Measurements from ENCODE around the gene CASKIN1.
A peak's percentile ranks its signal among the peaks of the same experiment; 100 is the strongest.
"Not testable (repeated sequence)": the region's sequence is repeated elsewhere in the genome, so short reads cannot be mapped to it uniquely, and the experiment has no call there.

Gene CASKIN1

DNA sequence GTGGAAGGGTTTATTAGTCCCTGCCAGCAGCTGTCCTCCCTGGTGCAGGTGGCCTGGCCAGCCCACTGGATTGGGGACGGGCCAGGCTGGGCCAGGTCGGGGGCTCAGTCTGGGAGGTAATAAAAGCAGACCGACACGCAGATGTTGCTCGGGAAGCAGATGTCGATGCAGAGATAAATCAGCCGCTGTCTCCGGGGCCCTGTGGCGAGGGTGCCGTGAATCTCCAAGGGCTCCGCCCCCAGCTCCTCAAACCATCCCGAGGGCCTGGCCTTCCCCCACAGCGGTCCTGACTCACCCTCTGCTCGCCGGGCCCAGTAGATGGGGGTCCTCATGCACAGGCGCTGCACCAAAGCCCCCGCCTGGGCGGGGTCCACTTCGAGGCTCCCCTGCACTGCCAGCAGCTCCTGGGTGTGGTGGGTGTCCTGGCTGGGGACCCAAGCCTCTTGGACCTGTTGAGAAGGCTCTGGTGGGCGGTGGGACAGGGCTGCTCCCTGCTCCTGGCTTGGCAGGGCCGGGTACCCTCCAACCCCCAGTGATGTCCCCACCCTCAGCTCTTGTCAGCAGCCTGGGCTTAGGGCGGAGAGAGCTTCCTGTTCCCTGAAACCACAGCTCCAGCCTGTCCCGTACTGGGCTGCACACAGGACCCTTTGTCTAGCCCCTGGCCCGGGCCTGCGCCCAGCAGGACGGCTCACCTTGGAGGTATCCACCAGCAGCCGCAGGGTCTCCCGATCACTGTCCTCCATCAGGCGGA, 13.0 kb upstream of the CASKIN1 start:
- no peak for DNase-seq (ENCODE audit: low read depth)

DNA sequence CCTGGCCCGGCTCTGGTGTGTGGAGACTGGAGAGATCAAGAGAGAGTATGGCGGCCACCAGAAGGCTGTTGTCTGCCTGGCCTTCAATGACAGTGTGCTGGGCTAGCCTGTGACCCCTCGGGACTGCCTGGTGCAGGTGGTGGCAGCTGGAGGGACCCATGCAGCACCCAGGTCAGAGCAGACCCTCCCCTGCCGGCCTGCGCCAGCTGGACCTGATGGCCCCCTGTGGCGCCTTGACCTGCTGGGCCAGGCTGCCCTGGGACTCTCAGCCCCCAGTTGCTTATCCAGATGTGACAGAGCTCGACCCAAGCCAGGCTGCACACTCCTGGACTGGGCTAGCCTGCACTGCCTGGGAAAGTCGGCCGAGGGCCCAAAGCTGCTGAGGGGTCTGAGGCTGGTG, 12.4 kb upstream of the CASKIN1 start:
- DNase-seq (ENCODE audit: low read depth): no peak

DNA sequence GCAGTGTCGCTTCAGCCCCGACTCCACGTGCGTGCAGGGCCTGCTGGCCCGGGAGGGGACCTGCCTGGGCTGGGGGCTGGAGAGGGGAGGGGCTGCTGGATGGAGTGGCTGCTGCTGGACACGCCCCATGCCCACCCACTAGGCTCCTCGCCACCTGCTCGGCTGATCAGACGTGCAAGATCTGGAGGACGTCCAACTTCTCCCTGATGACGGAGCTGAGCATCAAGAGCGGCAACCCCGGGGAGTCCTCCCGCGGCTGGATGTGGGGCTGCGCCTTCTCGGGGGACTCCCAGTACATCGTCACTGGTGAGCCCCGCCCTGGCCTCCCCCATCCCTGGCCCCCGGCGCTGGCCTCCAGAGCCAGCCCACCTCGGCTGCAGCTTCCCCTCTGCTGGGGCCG, 11.9 kb upstream of the CASKIN1 start:
- DNase-seq (ENCODE audit: low read depth): no peak

DNA sequence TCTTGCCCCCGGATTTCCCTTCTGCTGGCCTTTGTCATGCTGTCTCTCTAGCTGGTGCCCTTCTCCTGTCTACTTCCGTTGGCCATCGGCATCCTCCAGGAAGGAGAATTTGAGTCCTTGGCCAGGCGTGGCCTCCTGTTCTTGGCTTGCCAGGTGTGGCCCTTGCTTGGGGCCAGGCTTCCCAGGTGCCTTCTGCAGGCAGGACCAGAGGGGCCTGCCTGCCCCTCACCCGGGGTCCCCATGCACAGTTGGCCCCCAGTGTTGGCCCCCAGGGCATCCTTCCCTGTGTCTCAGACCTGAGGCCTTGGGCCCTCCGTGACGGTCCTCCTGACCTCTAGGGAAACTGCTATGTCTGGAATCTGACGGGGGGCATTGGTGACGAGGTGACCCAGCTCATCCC, 11.5 kb upstream of the CASKIN1 start:
- no peak for DNase-seq (ENCODE audit: low read depth)

DNA sequence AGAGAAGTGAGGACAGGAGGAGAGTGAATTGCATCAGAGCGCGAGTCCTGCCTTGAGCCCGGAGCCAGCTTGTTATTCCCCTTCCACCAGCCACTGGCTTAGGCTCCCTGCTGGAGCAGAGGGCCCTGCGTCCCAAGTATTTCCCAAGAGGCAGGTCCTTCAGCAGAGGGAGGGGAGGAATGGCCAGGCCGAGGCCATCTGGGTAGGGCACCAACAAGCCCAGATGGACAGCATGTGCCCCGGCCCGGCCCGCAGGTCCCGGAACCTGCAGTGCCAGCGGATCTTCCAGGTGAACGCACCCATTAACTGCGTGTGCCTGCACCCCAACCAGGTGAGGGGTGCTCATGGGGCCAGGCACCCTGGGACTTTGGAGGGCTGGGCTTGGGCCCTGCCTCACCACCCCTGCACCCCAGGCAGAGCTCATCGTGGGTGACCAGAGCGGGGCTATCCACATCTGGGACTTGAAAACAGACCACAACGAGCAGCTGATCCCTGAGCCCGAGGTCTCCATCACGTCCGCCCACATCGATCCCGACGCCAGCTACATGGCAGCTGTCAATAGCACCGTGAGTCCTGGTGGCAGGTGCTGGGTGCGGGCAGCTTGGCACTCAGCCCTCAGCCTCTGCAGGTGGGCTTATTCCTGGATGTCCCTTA, 10.5 kb upstream of the CASKIN1 start:
- no peak for DNase-seq (ENCODE audit: low read depth)

DNA sequence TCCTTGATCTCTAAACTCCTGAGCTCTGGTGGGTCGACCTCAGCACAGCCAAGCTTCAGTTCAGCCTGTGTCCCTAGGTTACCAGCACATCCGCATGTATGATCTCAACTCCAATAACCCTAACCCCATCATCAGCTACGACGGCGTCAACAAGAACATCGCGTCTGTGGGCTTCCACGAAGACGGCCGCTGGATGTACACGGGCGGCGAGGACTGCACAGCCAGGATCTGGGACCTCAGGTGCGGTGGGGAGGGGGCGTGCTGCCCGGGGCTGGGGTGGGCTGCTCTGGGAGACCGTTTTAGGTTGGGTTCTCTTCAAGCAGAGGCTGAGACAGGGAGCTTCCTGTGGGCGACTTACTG, 10.0 kb upstream of the CASKIN1 start:
- no peak for DNase-seq (ENCODE audit: low read depth)

DNA sequence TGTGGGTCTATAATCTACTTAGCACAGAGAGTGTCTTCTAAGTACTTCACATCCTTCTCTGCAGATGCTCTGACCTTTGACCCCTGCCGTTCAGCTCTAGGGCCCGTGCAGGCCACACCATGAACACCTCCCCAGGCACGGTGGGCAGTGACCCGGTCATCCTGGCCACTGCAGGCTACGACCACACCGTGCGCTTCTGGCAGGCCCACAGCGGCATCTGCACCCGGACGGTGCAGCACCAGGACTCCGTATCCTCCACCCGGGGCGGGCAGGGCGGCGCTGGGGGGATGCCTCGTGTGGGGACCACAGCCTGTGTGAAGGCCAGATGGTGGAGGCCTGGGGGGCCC, 9.5 kb upstream of the CASKIN1 start:
- DNase-seq (ENCODE audit: low read depth): no peak

DNA sequence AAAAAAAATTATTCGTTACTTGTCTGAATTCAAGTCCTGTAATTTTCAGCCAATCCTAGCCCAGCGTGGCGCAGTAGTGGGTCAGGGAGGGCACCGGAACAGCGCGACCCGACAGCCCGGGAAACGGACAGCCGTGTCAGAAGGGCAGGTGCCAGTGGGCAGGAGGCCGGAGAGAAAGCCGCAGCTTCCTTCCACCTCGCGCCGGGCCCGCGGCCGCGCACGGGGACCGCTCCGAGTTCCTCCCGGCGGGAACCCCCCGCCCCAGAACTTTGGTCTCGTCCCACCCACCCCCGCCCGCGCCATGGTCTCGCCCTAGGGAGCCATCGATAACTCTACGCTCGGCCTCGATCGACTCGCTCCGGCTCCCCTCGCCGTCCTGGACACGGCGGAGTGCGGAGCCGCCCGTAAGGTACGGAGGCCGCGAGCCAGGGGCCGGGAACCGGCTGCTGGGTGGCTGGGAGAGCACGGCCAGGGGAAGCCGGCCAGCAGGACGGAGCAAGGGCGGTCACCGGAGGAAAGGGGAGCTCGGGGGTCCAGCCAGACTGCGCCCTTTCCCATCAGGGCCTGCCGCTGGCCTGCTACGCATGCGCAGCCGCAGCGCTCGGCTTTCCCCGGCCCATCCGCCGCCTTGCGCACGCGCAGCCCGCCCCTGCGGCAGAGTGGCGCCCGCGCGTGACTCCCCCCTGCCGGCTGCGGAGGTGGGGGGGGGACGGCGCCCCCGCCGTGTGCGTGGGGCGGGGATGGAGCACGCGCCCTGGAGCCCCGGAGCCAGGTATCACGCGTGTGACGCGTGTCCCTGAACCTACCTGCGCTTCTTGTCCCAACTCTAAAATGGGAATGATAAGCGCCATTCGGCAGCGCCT, 8.9 kb upstream of the CASKIN1 start, which contains the start of gene MLST8:
Gene MLST8, plus strand, starts transcription at position 351 of the 863 bp plus-strand sequence. CDS start 632 bp downstream, outside the sequence.
- DNase-seq (ENCODE audit: low read depth): peak; percentile 69

DNA sequence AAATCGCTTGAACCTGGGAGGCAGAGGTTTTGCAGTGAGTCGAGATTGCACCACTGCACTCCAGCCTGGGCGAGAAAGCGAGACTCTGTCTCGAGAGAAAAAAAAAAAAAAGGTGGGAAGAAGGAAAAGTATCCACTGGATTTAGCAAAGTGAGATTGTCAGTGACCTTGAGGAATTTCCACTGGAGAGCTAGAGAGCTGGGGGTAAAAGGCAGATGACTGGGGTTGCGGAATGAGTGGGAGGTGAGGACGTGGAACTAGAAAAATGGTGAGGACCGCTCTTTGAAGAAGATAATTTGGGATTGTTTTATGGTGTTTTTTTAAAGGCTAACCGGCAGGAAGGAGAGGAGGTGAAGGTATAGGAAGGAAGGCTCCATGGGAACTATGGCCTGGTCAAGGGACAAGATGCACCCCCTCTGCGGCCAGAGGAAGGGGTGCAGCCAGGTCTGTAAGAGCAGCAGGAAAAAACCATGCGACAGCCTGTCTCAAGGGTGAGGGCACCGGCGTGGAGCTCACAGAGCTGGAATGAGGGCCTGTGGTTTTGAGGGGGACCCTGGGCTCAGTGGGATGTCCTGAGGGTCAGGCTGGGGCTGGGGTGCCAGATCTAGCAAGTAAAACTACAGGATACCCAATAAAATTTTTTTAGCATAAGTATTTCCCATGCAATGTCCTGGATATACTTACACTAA, 8.2 kb upstream of the CASKIN1 start:
- no peak for DNase-seq (ENCODE audit: low read depth)

DNA sequence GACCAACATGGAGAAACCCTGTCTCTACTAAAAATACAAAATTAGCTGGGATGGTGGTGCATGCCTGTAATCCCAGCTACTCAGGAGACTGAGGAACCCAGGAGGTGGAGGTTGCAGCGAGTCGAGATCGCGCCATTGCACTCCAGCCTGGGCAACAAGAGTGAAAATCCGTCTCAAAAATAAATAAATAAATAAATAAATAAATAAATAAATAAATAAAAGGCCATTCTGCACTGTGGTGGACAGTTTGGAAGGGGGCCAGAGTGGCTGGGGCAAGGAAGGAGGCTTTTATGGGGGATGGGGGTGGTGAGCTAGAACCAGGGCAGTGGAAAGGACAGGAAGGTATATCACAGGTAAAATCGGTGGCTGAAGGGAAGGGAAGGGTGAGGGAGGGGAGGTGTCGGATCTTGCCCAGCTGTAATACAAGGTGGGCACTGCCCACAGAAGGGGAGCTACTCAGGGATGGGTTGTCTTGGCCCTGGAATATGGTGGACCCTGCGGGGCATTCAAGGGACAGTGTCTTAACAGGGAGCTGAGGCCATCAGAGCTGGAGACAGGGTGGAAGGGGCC, 6.8 kb upstream of the CASKIN1 start:
- DNase-seq (ENCODE audit: low read depth): not testable (repeated sequence)

DNA sequence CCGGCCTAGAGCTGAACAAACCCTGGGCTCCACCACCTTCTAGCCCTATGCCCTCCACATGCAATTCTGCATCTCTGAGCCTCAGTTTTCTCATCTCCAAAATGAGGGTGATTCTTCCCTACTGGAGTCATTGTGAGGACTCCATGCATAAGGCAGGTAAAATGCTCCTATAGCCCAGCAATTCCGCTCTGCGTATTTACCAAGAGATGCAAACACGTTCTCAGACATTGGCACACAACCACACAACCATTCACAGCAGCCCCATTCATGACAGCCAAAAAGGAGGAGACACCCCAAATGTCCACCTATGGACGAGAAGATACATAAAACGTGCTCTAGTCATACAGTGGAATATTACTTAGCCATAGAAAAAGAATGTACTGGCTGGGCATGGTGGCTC, 3.9 kb upstream of the CASKIN1 start:
- DNase-seq (ENCODE audit: low read depth): no peak

DNA sequence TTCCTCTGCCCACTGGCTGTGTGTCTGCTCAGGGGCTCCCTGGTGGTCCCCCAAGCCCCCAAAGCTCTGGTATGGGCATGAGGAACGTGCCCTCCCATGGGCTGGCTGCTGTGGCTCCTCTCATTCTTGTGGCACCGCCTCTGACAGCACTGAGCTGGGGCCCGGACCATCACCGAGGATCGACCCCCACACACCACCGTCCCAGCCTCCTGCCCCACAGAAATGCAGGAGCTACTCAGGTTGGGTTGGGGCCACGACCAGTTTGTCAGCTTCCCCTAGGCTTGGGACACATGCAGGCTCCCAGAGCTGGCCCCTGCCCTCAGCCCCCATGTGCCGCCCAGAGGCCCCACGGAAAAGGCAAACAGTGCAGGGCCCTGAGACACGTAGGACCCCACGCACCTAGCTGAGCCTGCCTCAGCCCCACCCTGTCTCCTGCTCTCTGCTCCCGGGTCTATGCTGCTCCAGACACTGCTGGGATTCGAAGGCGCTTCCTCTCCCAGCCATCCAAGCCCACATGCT, 3.3 kb upstream of the CASKIN1 start:
- no peak for DNase-seq (ENCODE audit: low read depth)

DNA sequence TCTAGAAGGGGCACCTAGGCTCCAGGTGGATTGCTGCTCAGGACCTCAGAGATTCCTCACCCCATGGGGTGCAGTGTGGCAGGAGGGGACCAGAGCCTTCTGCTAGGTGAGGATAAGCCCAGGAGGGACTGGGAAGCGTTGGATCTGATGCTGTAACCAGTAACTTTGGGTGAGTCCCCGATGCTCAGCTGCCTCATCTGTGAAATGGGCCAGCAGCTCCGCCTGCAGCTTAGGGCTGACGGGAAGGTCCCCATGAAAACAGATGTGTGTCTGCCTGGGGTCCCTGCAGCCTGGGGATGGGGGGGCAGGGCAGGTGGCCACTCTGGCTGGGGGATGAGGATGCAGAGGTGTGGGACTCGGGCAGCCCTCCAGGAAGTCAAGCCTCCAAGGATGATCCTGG, 2.7 kb upstream of the CASKIN1 start:
- DNase-seq (ENCODE audit: low read depth): no peak

DNA sequence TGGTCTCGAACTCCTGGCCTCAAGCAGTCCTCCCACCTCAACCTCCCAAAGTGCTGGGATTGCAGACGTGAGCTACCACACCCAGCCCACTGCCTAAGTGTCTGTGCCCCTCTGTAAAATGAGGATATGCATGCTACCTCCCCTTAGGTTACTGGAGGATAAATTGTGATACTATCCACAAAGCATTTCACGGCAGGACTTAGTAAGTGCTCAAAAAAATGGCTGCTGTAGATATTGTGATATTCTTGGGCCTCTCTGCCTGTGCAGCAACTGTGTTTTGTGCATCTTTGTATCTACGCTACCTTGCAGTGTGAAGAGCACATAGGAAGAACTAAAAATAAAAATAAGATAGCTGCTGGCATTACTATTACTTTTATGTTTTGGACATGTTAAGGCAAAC, 1.9 kb upstream of the CASKIN1 start:
- no peak for DNase-seq (ENCODE audit: low read depth)

DNA sequence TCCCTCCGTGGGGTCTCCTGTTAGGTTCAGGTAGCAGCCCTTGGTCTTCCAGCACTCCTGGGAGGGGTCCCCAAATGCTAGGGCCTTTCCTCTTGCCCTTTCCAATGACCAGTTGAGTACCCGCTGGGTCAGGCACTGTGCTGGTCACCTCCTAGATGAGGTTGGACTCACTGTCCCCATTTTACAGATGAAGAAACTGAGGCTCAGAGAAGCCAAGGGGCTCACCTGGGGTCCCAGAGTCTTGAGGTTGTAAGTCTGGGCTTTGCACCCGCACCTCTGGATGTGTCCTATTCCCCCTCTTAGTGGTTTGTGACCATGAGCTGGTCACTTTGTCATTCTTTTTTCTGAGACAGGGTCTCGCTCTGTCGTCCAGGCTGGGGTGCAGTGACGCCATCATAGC, 1.4 kb upstream of the CASKIN1 start:
- no peak for DNase-seq (ENCODE audit: low read depth)

DNA sequence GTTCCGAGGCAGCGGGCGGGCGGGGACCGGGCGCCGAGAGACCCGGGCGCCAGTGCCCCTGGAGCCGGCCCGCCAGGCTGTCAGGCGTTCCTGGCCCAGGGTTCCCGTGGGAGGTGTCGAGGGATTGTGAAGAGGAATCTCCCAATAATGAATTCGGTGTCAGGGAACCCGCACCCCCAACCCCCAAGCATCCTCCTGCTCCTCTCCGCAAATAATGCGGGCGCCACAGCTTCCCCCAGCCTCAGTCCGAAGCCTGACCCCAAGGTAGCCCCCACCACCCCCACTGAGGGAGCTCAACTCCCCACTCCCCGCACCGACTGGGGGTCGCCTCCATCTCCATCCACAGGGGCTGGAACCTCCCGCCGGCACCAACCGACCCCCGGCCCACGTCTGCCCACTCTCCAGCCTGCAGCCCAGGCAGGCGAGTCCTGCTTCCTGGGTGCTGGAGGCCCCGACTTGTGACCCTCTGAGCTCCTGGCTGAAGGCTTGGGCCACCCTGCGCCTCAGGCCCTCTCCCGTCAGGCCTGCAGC, 641 bp upstream of the CASKIN1 start:
- DNase-seq (ENCODE audit: low read depth): no peak

DNA sequence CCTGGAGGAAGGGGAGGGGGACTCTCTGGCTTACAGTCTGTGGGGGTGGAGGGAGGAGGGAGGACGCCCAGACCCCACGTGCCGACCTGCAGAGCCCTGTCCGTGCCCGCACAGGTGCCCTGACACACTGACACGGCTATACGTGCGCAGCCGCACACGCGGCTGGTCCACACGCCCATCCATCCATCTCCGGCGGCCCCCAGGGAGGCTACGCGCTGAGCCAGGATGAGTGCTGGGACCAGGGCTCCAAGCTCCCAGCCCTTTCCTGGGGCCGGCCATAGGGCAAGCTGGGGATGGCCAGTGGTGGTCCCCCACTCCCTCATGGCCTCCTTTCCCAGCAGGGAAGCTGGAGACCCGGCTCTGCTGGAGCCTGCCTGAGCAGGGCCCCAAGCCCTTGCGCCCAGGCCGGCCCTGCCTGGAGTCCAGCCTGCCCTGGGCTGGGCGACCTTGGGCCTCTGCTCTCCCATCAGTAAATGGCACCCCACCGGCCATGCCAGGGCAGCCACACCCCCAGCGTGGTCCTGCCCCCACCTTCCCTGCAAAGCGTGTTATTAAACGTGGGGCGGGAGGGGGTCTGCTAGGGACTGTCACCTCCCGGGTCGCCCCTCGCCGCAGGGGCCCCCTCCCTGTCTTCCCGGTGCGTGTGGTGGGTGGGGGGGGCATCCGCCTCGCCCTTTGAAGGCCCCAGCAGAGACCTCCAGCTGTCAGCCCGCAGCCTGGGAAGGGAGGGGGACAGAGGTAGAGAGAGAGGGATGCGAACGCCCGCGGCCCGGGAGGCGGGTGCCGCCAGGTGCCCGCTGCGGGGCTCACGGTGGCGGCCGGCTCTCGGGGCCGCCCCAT, 863 bp downstream of the CASKIN1 start:
- no peak for DNase-seq (ENCODE audit: low read depth)

DNA sequence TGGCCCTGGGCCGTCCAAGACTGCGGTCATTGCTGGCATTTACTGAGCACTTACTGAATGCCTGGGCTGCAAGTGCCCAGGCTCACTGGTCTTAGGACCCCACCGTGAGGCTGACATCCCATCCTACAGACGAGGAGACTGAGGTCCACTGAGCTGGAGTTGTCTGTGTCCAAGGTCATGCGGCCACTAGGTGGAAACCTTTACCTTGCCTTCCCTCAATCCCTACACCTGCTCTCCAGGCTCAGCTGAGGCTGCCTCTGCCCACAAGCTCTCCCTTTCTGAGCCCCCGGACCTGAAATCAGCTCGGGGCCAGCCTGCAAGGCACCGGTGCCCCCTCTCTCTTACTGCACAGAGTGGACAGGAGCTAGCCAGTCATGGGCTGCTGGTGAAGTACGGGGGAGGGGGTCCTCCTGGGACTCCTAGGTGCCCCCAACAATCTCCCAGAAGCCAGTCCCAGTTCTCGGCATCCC, 1.5 kb downstream of the CASKIN1 start:
- no peak for DNase-seq (ENCODE audit: low read depth)

DNA sequence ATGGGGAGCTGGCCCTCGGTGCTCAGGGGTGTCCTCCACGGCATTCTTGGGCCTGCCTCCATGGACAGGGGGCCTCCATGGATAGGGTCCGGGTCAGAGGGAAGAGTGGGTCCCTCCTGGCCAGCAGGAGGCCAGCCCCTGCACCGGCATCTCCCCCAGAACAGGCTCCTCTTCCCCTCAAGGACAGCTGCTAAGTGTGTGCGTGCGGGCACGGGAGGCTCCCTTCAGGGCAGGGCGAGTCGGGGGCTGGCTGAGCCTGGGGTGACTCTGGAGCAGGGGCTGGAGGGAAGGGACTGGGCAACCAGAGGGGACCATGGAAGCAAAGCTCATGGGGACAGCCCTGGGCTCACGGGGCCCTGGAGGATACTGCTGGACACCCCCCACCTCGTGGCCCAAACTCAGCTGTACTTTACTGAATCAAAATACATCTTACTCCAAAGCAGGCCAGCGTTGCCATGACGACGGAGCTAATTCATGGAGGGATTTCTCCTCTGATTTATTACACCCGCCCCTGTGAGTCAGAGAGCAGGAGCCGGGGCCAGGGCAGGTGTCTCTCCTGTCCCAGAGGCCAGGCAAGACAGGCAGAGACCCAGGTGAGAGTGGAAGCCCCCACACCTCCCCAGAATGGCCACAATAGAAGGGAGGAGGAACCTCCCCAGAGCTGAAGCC, 2.1 kb downstream of the CASKIN1 start:
- DNase-seq (ENCODE audit: low read depth): no peak

DNA sequence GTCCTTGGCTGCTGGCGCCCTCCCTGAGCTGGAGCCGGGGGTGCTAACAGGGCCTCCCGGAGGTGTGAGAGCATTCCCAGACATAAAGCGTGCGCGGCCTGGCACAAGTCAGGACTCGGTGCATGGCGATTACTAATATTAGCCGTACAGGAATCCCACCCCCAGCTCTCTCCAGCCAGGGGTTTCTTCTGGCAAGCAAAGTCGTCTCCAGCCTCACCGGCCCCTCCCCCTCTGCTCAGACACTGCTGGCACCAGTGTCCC, 5.0 kb downstream of the CASKIN1 start:
- DNase-seq (ENCODE audit: low read depth): no peak
